Measurements from ENCODE around the gene FOXO4. TPM values are rescaled to one million over a fixed set of nuclear protein-coding genes. Genes with fewer than 3 reads are reported as not detected.

FOXO4 gene
- total RNA-seq, 2 experiments from 2014 or later, result 7.9 to 8.9 TPM

- Mint-ChIP-seq H3K9me3 (no peaks in the 10 kb centered on the region), H3K36me3 (ENCODE audit: low read depth) (no peaks in the 10 kb centered on the region), H3K27me3 (ENCODE audit: low read depth) (no peaks in the 10 kb centered on the region), H3K4me1 (ENCODE audit: low read depth) (peaks cover 11% of the 10 kb centered on the region), H3K27ac (no peak overlapping the region), H3K4me3 (no peak overlapping the region)
- CTCF ChIA-PET, result no interaction called here
- intact Hi-C loops (cut with micrococcal nuclease), result no loop called here
- no peak for DNase-seq
These were observed 52.6 kb downstream of the FOXO4 start for GRCh38 chrX:71148278-71148663.

GRCh38 chrX:71151366-71151765, 55.7 kb downstream of the FOXO4 start:
- no peak overlapping the region for H3K27ac Mint-ChIP-seq
- peaks cover 5% of the 10 kb centered on the region for H3K4me1 Mint-ChIP-seq (ENCODE audit: low read depth)
- CTCF ChIA-PET, result interaction anchor here (0.8 to 1.2 kb wide), 2 partner anchors 11 to 21 kb away, joined by 3 read pairs; no protein-coding TSS in a partner anchor
- H3K4me3 Mint-ChIP-seq, result no peak overlapping the region
- intact Hi-C loops (cut with micrococcal nuclease), result no loop called here
- DNase-seq, result no peak
- H3K36me3 Mint-ChIP-seq (ENCODE audit: low read depth), result no peaks in the 10 kb centered on the region
- H3K9me3 Mint-ChIP-seq, result no peaks in the 10 kb centered on the region
- H3K27me3 Mint-ChIP-seq (ENCODE audit: low read depth), result no peaks in the 10 kb centered on the region

Other genes starting within 250 kb of the FOXO4 start
- not detected for gene TEX11, start 187.1 kb upstream of the FOXO4 start, total RNA-seq
- gene SLC7A3, start 164.8 kb upstream of the FOXO4 start, total RNA-seq, result under 1 TPM; 0.17 to 0.24 TPM
- gene SNX12, start 27.5 kb upstream of the FOXO4 start, total RNA-seq, result 10 to 100 TPM; 32.9 to 35.2 TPM
- 10 to 100 TPM in 1 of 2 experiments, 1 to 10 TPM in 1; 7.7 to 11.3 TPM for gene CXorf65, start 10.9 kb downstream of the FOXO4 start, total RNA-seq
- gene IL2RG, start 15.7 kb downstream of the FOXO4 start, total RNA-seq, result 100 to 1,000 TPM; 144 to 148 TPM
- 10 to 100 TPM; 43.5 to 43.6 TPM for gene MED12, start 22.7 kb downstream of the FOXO4 start, total RNA-seq
- under 1 TPM; 0.60 to 0.81 TPM for gene NLGN3, start 49.0 kb downstream of the FOXO4 start, total RNA-seq
- not detected for gene GJB1, start 127.4 kb downstream of the FOXO4 start, total RNA-seq
- 1 to 10 TPM; 7.7 to 8.2 TPM for gene ZMYM3, start 158.3 kb downstream of the FOXO4 start, total RNA-seq
- gene NONO, start 187.8 kb downstream of the FOXO4 start, total RNA-seq, result 100 to 1,000 TPM; 490 to 531 TPM
- 1 to 10 TPM; 4.4 to 5.1 TPM for gene ITGB1BP2, start 205.9 kb downstream of the FOXO4 start, total RNA-seq

Data from activated naive CD4-positive, alpha-beta T cell treated with anti-CD3 and anti-CD28 coated beads for 36 hours (primary cell).